GM12878 (cell line): Measurements from ENCODE around the gene DDX52. TPM values are rescaled to one million over a fixed set of nuclear protein-coding genes. Genes with fewer than 3 reads are reported as not detected.

Experiments used
- ATAC-seq: fragments of 200-7000 bp; cut with Tn5 transposase; 3 replicates; pipeline ENCODE4 v1.9.1; 2020; ENCODE audit warnings: mild to moderate bottlenecking, moderate library complexity
- BruUV-seq: library from RNA; stranded (reverse); fragments of 400-500 nt; replicated peaks from 2 replicates; lab custom pipeline; 2021; lab: Mats Ljungman, UMichigan
- CTCF ChIA-PET: fragments of 300-600 bp; sonication (Branson Sonifier 250); formaldehyde crosslinking; extraction: SDS; loops from one replicate; lab custom pipeline; 2021; ENCODE audit warnings: inconsistent platforms; lab: Yijun Ruan, JAX
- POLR2A ChIA-PET: fragments of 350-600 bp; formaldehyde crosslinking; extraction: SDS; loops from one replicate; lab custom pipeline; 2021; ENCODE audit warnings: inconsistent platforms; lab: Charles Lee
- RAD21 ChIA-PET: fragments of 300-600 bp; sonication (Branson Sonifier 250); formaldehyde crosslinking; loops from one replicate; lab custom pipeline; 2023; ENCODE audit warnings: antibody characterized with exemption; ENCODE audit not compliant: unreplicated experiment; lab: Charles Lee
- SMC1A ChIA-PET: fragments of 300-600 bp; sonication (Branson Sonifier 250); formaldehyde crosslinking; loops from one replicate; lab custom pipeline; 2023; ENCODE audit not compliant: unreplicated experiment, uncharacterized antibody; lab: Charles Lee
- DNase-seq: peaks from one replicate; pipeline ENCODE4 v3.0.0-alpha.2; 2011; ENCODE audit warnings: low read depth, low spot score
- FAIRE-seq: peaks from 3 replicates; lab custom pipeline; 2011; peaks lifted over from hg19 to GRCh38; lab: Jason Lieb, UNC
- H2AFZ ChIP-seq: 2 replicates; pipeline ENCODE4 v1.6.0; 2011; ENCODE audit warnings: low read depth, low read length, control low read depth; ENCODE audit not compliant: control insufficient read depth
- H3K27ac ChIP-seq: 2 replicates; pipeline ENCODE4 v1.5.1; 2011; ENCODE audit warnings: control low read depth; ENCODE audit not compliant: control insufficient read depth, insufficient read depth
- H3K27me3 ChIP-seq, 2 experiments: replicated peaks in 1 of 2; 2 replicates each; pipeline versions ENCODE4 v1.6.0 to v1.6.1; 2011; ENCODE audit warnings: low read length in 1 of 2; ENCODE audit not compliant: control insufficient read depth in 2 of 2, insufficient read depth in 2 of 2
- H3K36me3 ChIP-seq, 2 experiments: 2 replicates each; pipeline ENCODE4 v1.5.1; 2011; ENCODE audit warnings: low read length in 1 of 2; ENCODE audit not compliant: control insufficient read depth in 2 of 2, insufficient read depth in 2 of 2
- H3K4me1 ChIP-seq: 2 replicates; pipeline ENCODE4 v1.6.1; 2011; ENCODE audit warnings: mild to moderate bottlenecking, low read length, moderate library complexity, mixed read lengths; ENCODE audit not compliant: control insufficient read depth, insufficient read depth
- H3K4me2 ChIP-seq: 2 replicates; pipeline ENCODE4 v1.6.0; 2011; ENCODE audit warnings: control low read depth; ENCODE audit not compliant: control insufficient read depth, insufficient read depth
- H3K4me3 ChIP-seq: fragments of 200-600 bp; sonication (generic); 2 replicates; pipeline ENCODE4 v1.5.1; 2016
- H3K79me2 ChIP-seq: 2 replicates; pipeline ENCODE4 v1.6.0; 2011; ENCODE audit warnings: low read length; ENCODE audit not compliant: control insufficient read depth, insufficient read depth
- H3K9ac ChIP-seq: 2 replicates; pipeline ENCODE4 v1.8.0; 2011; ENCODE audit warnings: low read length, control low read depth, mixed read lengths; ENCODE audit not compliant: control insufficient read depth, insufficient read depth
- H3K9me3 ChIP-seq: replicated peaks from 3 replicates; pipeline ENCODE4 v1.5.1; 2011; ENCODE audit warnings: mild to moderate bottlenecking, low read length; ENCODE audit not compliant: control insufficient read depth, insufficient read depth
- H4K20me1 ChIP-seq: 2 replicates; pipeline ENCODE4 v1.6.0; 2011; ENCODE audit not compliant: control insufficient read depth, insufficient read depth
- EED ChIP-seq: sonication (generic); IDR thresholded peaks from 2 replicates; pipeline ENCODE4 v1.6.1; 2016; ENCODE audit warnings: antibody characterized with exemption, low read depth
- IKZF1 ChIP-seq: fragments of 450-650 bp; conservative IDR thresholded peaks from 2 replicates; pipeline ENCODE4 v1.6.1; 2017; ENCODE audit warnings: antibody characterized with exemption, mild to moderate bottlenecking
- MXI1 ChIP-seq: fragments of 150-350 bp; IDR thresholded peaks from 2 replicates; pipeline ENCODE4 v1.6.1; 2011; ENCODE audit warnings: low read depth, mild to moderate bottlenecking, inconsistent platforms, low read length, improper control_type of control experiment
- ZBTB40 ChIP-seq: fragments of 450-650 bp; IDR thresholded peaks from 2 replicates; pipeline ENCODE4 v1.6.1; 2016; ENCODE audit warnings: mild to moderate bottlenecking, moderate library complexity, borderline replicate concordance
- ZNF592 ChIP-seq: fragments of 450-650 bp; IDR thresholded peaks from 2 replicates; pipeline ENCODE4 v1.6.1; 2017; ENCODE audit warnings: mild to moderate bottlenecking, moderate library complexity
- WGBS: methylation state at CpG from one replicate; pipeline ENCODE4 v1.1.6; 2016; ENCODE audit warnings: low lambda C conversion rate; ENCODE audit not compliant: insufficient replicate concordance, insufficient coverage; ENCODE audit errors: missing lambda C conversion rate; 5-methylcytosine and 5-hydroxymethylcytosine counted together
- in situ Hi-C: fragments of 300-500 bp; cut with MboI; formaldehyde crosslinking; loops from 9 replicates; pipeline ENCODE4 v1.14.3; 2018; ENCODE audit warnings: mixed read lengths
- intact Hi-C: fragments of 100-400 bp; cut with micrococcal nuclease; formaldehyde crosslinking; loops from one replicate; pipeline ENCODE4 v1.14.2; 2022; ENCODE audit not compliant: unreplicated experiment
- polyA plus RNA-seq, 11 experiments: library from polyadenylated mRNA; depleted of rRNA in 4 of 11; unstranded in 6 of 11; stranded (reverse) in 5 of 11; fragments of >200 nt; fragmentation: Nextera tagmentation in 4 of 11; fragmentation: Illumina TruSeq in 1 of 11; extraction: Ambion mirVana in 4 of 11; extraction: Trizol in 1 of 11; gene quantifications; 1 replicate in 1 of 11; 2 replicates in 10 of 11; pipeline versions ENCODE4 v1.2.1 to v1.2.3, GENCODE V29; 2011 to 2016; ENCODE audit warnings: inconsistent platforms in 2 of 11, missing spikeins in 2 of 11, low read depth in 1 of 11
- total RNA-seq, 4 experiments: library from RNA; depleted of rRNA in 3 of 4; stranded (reverse); fragments of >200 nt in 3 of 4; fragmentation: Illumina TruSeq in 1 of 4; extraction: Trizol in 1 of 4; gene quantifications; 2 replicates each; pipeline versions ENCODE4 v1.2.1 to v1.2.3, GENCODE V29; 2013 to 2021

Gene DDX52
- total and polyA plus RNA-seq, 10 of the 15 experiments (the other 5 are each of a cell fraction or from before 2014, with no cell fraction given): 14.8 to 49.7 (median 26.3) TPM

GRCh38 chr17:37643869-37644268 is 623 bp upstream of the DDX52 start:
- Histone ChIP-seq H3K4me2 (peak overlapping the region; percentile 69), H3K79me2 (peaks cover 19% of the 10 kb centered on the region), H3K4me3 (peak overlapping the region; percentile 80; the same call in 1 of the 2 replicates), H3K4me1 (no peaks in the 10 kb centered on the region), H4K20me1 (no peaks in the 10 kb centered on the region), H3K27me3 (no peaks in the 10 kb centered on the region; a peak in 1 of 4 replicates), H3K9me3 (no peaks in the 10 kb centered on the region), H3K27ac (no peak overlapping the region), H3K9ac (no peak overlapping the region), H3K36me3 (peaks cover 0 to 4% of the 10 kb centered on the region in 2 experiments; a peak in 1 of 4 replicates), H2AFZ (peak overlapping the region; percentile 84)
- POLR2A ChIA-PET: interaction anchor here (0.7 kb wide), 1 partner anchor 208 kb away, joined by 3 read pairs; no protein-coding TSS in a partner anchor
- intact Hi-C loops (loop anchor here (10.0 kb wide), 1 partner anchor 51 kb away; no protein-coding TSS in a partner anchor), in situ Hi-C loops (no loop called here)
- no TSS peak for BruUV-seq
- DNase-seq (no peak), ATAC-seq (no peak), FAIRE-seq (no peak)
- CTCF ChIA-PET: interaction anchor here (0.7 to 4.8 kb wide), 8 partner anchors 107 to 172 kb away, joined by 3 to 17 read pairs (median 4); no protein-coding TSS in a partner anchor
- RAD21 ChIA-PET: interaction anchor here (1.4 kb wide), 1 partner anchor 35 kb away, joined by 4 read pairs; the partner anchor contains the start of gene SYNRG
- SMC1A ChIA-PET: interaction anchor here (0.7 to 1.2 kb wide), 3 partner anchors 16 to 200 kb away, joined by 3 read pairs; no protein-coding TSS in a partner anchor
- 84% methylated on average over 3 of the region's 3 CpGs for WGBS
- no peak for TF ChIP-seq ZNF592
- no peak for TF ChIP-seq MXI1
- TF ChIP-seq EED: no peak
- no peak for TF ChIP-seq IKZF1
- TF ChIP-seq ZBTB40: peak; percentile 33; the same call in 1 of the 2 replicates
